Measurements from ENCODE around the gene ANO1.

DNA sequence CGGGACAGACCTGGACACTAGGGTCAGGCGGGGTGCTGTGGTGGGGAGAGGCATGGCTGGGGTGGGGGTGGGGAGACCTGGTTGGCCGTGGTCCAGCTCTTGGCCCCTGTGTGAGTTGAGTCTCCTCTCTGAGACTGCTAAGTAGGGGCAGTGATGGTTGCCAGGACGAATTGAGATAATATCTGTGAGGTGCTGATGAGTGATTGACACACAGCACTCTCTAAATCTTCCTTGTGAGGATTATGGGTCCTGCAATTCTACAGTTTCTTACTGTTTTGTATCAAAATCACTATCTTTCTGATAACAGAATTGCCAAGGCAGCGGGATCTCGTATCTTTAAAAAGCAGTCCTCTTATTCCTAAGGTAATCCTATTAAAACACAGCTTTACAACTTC is 128.9 kb downstream of the ANO1 start:
- TF ChIP-seq BCL3 (IDR thresholded peaks at IDR 0.05) (no peak), HDAC2 (IDR thresholded peaks at IDR 0.05) (no peak), POLR2A (IDR thresholded peaks at IDR 0.05; ENCODE audit: low read length) (no peak), RAD21 (conservative IDR thresholded peaks at IDR 0.05 in 1 of 2, IDR thresholded peaks at IDR 0.05 in 1 of 2) (no peak), CHD2 (IDR thresholded peaks at IDR 0.05; ENCODE audit: low read length, partially characterized antibody) (no peak)
- TF ChIP-seq, protein P1, sequence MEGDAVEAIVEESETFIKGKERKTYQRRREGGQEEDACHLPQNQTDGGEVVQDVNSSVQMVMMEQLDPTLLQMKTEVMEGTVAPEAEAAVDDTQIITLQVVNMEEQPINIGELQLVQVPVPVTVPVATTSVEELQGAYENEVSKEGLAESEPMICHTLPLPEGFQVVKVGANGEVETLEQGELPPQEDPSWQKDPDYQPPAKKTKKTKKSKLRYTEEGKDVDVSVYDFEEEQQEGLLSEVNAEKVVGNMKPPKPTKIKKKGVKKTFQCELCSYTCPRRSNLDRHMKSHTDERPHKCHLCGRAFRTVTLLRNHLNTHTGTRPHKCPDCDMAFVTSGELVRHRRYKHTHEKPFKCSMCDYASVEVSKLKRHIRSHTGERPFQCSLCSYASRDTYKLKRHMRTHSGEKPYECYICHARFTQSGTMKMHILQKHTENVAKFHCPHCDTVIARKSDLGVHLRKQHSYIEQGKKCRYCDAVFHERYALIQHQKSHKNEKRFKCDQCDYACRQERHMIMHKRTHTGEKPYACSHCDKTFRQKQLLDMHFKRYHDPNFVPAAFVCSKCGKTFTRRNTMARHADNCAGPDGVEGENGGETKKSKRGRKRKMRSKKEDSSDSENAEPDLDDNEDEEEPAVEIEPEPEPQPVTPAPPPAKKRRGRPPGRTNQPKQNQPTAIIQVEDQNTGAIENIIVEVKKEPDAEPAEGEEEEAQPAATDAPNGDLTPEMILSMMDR (IDR thresholded peaks at IDR 0.05) = no peak

Data from A549 (cell line).